HepG2 (cell line): ENCODE data around the gene MRPL43. TPM values are rescaled to one million over a fixed set of nuclear protein-coding genes. Genes with fewer than 3 reads are reported as not detected.

Experiments used
- ASH2L ChIP-seq: fragments of 300-600, 200-600 bp; sonication (generic); IDR thresholded peaks from 2 replicates; pipeline ENCODE4 v1.7.0; 2017; ENCODE audit warnings: low read depth, mild to moderate bottlenecking, moderate library complexity, mixed read lengths, low read length; ENCODE audit not compliant: insufficient read length
- CC2D1A ChIP-seq: sonication (generic); formaldehyde crosslinking; IDR thresholded peaks from 2 replicates; pipeline ENCODE4 v1.8.1; 2023; ENCODE audit warnings: mild to moderate bottlenecking, missing genetic modification reagents
- GFI1 ChIP-seq: sonication (generic); formaldehyde crosslinking; IDR thresholded peaks from 2 replicates; pipeline ENCODE4 v1.5.0; 2020; ENCODE audit warnings: missing genetic modification reagents, mild to moderate bottlenecking, borderline replicate concordance
- IRX3 ChIP-seq: sonication (generic); formaldehyde crosslinking; IDR thresholded peaks from 2 replicates; pipeline ENCODE4 v1.8.1; 2023; ENCODE audit warnings: mild to moderate bottlenecking, low read depth, missing genetic modification reagents, borderline replicate concordance
- KAT2B ChIP-seq: fragments of 150-350 bp; IDR thresholded peaks from 2 replicates; pipeline ENCODE4 v1.6.1; 2014; ENCODE audit warnings: low read depth, low read length, borderline replicate concordance
- KLF6 ChIP-seq: IDR thresholded peaks from 2 replicates; pipeline ENCODE4 v1.8.0; 2016; ENCODE audit warnings: missing biosample characterization, missing genetic modification reagents
- MTF2 ChIP-seq: sonication (generic); formaldehyde crosslinking; IDR thresholded peaks from 2 replicates; pipeline ENCODE4 v1.5.0; 2020; ENCODE audit warnings: missing genetic modification reagents, borderline replicate concordance
- NFE2L2 ChIP-seq: fragments of 150-350 bp; IDR thresholded peaks from 2 replicates; pipeline ENCODE4 v1.6.1; 2014; ENCODE audit warnings: low read length
- NFKBIZ ChIP-seq: IDR thresholded peaks from 2 replicates; pipeline ENCODE4 v1.6.1; 2018; ENCODE audit warnings: missing genetic modification reagents, missing compliant biosample characterization
- NONO ChIP-seq, 2 experiments: fragments of 450-650 bp in 1 of 2; sonication (generic) in 1 of 2; formaldehyde crosslinking in 1 of 2; IDR thresholded peaks in 1 of 2; conservative IDR thresholded peaks in 1 of 2; 2 replicates each; pipeline versions ENCODE4 v1.6.1 to v1.8.0; 2017 to 2022; ENCODE audit warnings: mild to moderate bottlenecking in 1 of 2, missing genetic modification reagents in 1 of 2, moderate library complexity in 1 of 2
- NR2C2 ChIP-seq: sonication (generic); formaldehyde crosslinking; IDR thresholded peaks from 2 replicates; pipeline ENCODE4 v1.4.0; 2020; ENCODE audit warnings: missing genetic modification reagents, mild to moderate bottlenecking, moderate library complexity, borderline replicate concordance
- RARA ChIP-seq: IDR thresholded peaks from 2 replicates; pipeline ENCODE4 v1.6.1; 2016; ENCODE audit warnings: missing genetic modification reagents, missing compliant biosample characterization
- RBFOX2 ChIP-seq: fragments of 200-400 bp; formaldehyde crosslinking; IDR thresholded peaks from 2 replicates; pipeline ENCODE4 v1.6.1; 2017; ENCODE audit warnings: low read depth, mild to moderate bottlenecking, low read length
- RFXAP ChIP-seq: sonication (generic); formaldehyde crosslinking; IDR thresholded peaks from 2 replicates; pipeline ENCODE4 v1.4.0; 2020; ENCODE audit warnings: missing genetic modification reagents, borderline replicate concordance
- RNF2 ChIP-seq: fragments of 450-650 bp; conservative IDR thresholded peaks from 2 replicates; pipeline ENCODE4 v1.6.1; 2016; ENCODE audit warnings: low read depth
- SUZ12 ChIP-seq: fragments of 150-350 bp; IDR thresholded peaks from 2 replicates; pipeline ENCODE4 v1.6.1; 2014; ENCODE audit warnings: low read depth, low read length
- TSC22D2 ChIP-seq: sonication (generic); formaldehyde crosslinking; IDR thresholded peaks from 2 replicates; pipeline ENCODE4 v1.5.1; 2020; ENCODE audit warnings: missing genetic modification reagents, mild to moderate bottlenecking, borderline replicate concordance
- ZFP36L1 ChIP-seq: sonication (generic); formaldehyde crosslinking; IDR thresholded peaks from 2 replicates; pipeline ENCODE4 v1.8.0; 2022; ENCODE audit warnings: mild to moderate bottlenecking, missing genetic modification reagents, moderate library complexity
- ZFP36L2 ChIP-seq: sonication (generic); formaldehyde crosslinking; IDR thresholded peaks from 2 replicates; pipeline ENCODE4 v1.4.0; 2020; ENCODE audit warnings: missing genetic modification reagents
- ZMAT5 ChIP-seq: sonication (generic); formaldehyde crosslinking; IDR thresholded peaks from 2 replicates; pipeline ENCODE4 v1.5.0; 2020; ENCODE audit warnings: mild to moderate bottlenecking, low read depth, missing genetic modification reagents, borderline replicate concordance
- ZNF230 ChIP-seq: sonication (generic); formaldehyde crosslinking; IDR thresholded peaks from 2 replicates; pipeline ENCODE4 v1.4.0; 2020; ENCODE audit warnings: mild to moderate bottlenecking, missing genetic modification reagents
- ZNF3 ChIP-seq: IDR thresholded peaks from 2 replicates; pipeline ENCODE4 v1.7.0; 2017; ENCODE audit warnings: inconsistent platforms
- ZNF460 ChIP-seq: sonication (generic); formaldehyde crosslinking; IDR thresholded peaks from 2 replicates; pipeline ENCODE4 v1.5.1; 2020; ENCODE audit warnings: missing genetic modification reagents, mild to moderate bottlenecking, borderline replicate concordance
- ZNF550 ChIP-seq: sonication (generic); formaldehyde crosslinking; IDR thresholded peaks from 2 replicates; pipeline ENCODE4 v1.4.0; 2020; ENCODE audit warnings: mild to moderate bottlenecking, missing genetic modification reagents, borderline replicate concordance
- ZNF557 ChIP-seq: sonication (generic); formaldehyde crosslinking; IDR thresholded peaks from 2 replicates; pipeline ENCODE4 v1.4.0; 2020; ENCODE audit warnings: missing genetic modification reagents
- ZNF589 ChIP-seq: sonication (generic); formaldehyde crosslinking; conservative IDR thresholded peaks from 2 replicates; pipeline ENCODE4 v1.8.0; 2022; ENCODE audit warnings: mild to moderate bottlenecking, moderate library complexity, missing genetic modification reagents
- ZNF878 ChIP-seq: sonication (generic); formaldehyde crosslinking; IDR thresholded peaks from 2 replicates; pipeline ENCODE4 v1.8.1; 2023; ENCODE audit warnings: mild to moderate bottlenecking, missing genetic modification reagents, moderate library complexity
- polyA plus RNA-seq, 8 experiments: library from polyadenylated mRNA; depleted of rRNA in 3 of 8; stranded (reverse) in 7 of 8; unstranded in 1 of 8; fragments of >200 nt; fragmentation: Illumina TruSeq in 4 of 8; extraction: Trizol in 4 of 8; gene quantifications; 2 replicates each; pipeline versions ENCODE4 v1.2.1 to v1.2.3, GENCODE V29; 2011 to 2016; ENCODE audit warnings: low read depth in 4 of 8, missing spikeins in 1 of 8, mixed read lengths in 1 of 8; ENCODE audit not compliant: insufficient read depth in 1 of 8
- total RNA-seq, 5 experiments: library from RNA; depleted of rRNA; stranded (reverse); fragments of >200 nt; fragmentation: Illumina TruSeq; extraction: Trizol; gene quantifications; 2 replicates each; pipeline ENCODE4 v1.2.3, GENCODE V29; 2016; ENCODE audit warnings: low read depth in 1 of 5
- TF ChIP-seq, protein P1 (sequence below): sonication (generic); formaldehyde crosslinking; IDR thresholded peaks from 2 replicates; pipeline ENCODE4 v1.9.0; 2021; ENCODE audit warnings: missing genetic modification reagents, borderline replicate concordance
- TF ChIP-seq, protein P2 (sequence below): sonication (generic); formaldehyde crosslinking; IDR thresholded peaks from 2 replicates; pipeline ENCODE4 v1.5.1; 2020; ENCODE audit warnings: mild to moderate bottlenecking, missing genetic modification reagents, borderline replicate concordance
- TF ChIP-seq, protein P3 (sequence below): sonication (generic); formaldehyde crosslinking; IDR thresholded peaks from 2 replicates; pipeline ENCODE4 v1.4.0; 2020; ENCODE audit warnings: mild to moderate bottlenecking, missing genetic modification reagents

The MRPL43 gene
- total and polyA plus RNA-seq, 2 of the 13 experiments (the other 11 are each of a cell fraction or from before 2014, with no cell fraction given) = 71.0 to 73.7 TPM

- no peak for TF ChIP-seq ZNF230 (CRISPR knock-in tag)
- TF ChIP-seq RBFOX2 = no peak
- no peak for TF ChIP-seq NR2C2 (CRISPR knock-in tag)
- TF ChIP-seq KLF6 (CRISPR knock-in tag) = no peak
- TF ChIP-seq, protein P1, sequence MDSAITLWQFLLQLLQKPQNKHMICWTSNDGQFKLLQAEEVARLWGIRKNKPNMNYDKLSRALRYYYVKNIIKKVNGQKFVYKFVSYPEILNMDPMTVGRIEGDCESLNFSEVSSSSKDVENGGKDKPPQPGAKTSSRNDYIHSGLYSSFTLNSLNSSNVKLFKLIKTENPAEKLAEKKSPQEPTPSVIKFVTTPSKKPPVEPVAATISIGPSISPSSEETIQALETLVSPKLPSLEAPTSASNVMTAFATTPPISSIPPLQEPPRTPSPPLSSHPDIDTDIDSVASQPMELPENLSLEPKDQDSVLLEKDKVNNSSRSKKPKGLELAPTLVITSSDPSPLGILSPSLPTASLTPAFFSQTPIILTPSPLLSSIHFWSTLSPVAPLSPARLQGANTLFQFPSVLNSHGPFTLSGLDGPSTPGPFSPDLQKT = no peak
- peak; percentile 41; the same call in 1 of the 2 replicates for TF ChIP-seq GFI1
- TF ChIP-seq SUZ12 = no peak
- TF ChIP-seq ZNF550 = no peak
- TF ChIP-seq ZFP36L2 (CRISPR knock-in tag) = no peak
- TF ChIP-seq ASH2L = no peak
- TF ChIP-seq ZNF3 (CRISPR knock-in tag) = no peak
- no peak for TF ChIP-seq RARA (CRISPR knock-in tag)
- no peak for TF ChIP-seq ZNF878 (CRISPR knock-in tag)
- no peak for TF ChIP-seq ZNF589
- TF ChIP-seq, protein P2, sequence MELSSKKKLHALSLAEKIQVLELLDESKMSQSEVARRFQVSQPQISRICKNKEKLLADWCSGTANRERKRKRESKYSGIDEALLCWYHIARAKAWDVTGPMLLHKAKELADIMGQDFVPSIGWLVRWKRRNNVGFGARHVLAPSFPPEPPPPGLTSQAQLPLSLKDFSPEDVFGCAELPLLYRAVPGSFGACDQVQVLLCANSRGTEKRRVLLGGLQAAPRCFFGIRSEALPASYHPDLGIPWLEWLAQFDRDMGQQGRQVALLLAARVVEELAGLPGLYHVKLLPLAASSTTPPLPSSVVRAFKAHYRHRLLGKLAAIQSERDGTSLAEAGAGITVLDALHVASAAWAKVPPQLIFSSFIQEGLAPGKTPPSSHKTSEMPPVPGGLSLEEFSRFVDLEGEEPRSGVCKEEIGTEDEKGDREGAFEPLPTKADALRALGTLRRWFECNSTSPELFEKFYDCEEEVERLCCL (CRISPR knock-in tag) = no peak
- TF ChIP-seq ZNF557 (CRISPR knock-in tag) = no peak
- no peak for TF ChIP-seq RFXAP (CRISPR knock-in tag)
- no peak for TF ChIP-seq TSC22D2 (CRISPR knock-in tag)
- no peak for TF ChIP-seq IRX3 (CRISPR knock-in tag)
- TF ChIP-seq ZFP36L1 = no peak
- TF ChIP-seq RNF2 = no peak
- TF ChIP-seq ZNF460 (CRISPR knock-in tag) = no peak
- TF ChIP-seq KAT2B = no peak
- TF ChIP-seq MTF2 = no peak
- TF ChIP-seq ZMAT5 = no peak
- no peak for TF ChIP-seq NFE2L2
- TF ChIP-seq NFKBIZ = no peak
- TF ChIP-seq, protein P3, sequence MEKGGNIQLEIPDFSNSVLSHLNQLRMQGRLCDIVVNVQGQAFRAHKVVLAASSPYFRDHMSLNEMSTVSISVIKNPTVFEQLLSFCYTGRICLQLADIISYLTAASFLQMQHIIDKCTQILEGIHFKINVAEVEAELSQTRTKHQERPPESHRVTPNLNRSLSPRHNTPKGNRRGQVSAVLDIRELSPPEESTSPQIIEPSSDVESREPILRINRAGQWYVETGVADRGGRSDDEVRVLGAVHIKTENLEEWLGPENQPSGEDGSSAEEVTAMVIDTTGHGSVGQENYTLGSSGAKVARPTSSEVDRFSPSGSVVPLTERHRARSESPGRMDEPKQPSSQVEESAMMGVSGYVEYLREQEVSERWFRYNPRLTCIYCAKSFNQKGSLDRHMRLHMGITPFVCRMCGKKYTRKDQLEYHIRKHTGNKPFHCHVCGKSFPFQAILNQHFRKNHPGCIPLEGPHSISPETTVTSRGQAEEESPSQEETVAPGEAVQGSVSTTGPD (CRISPR knock-in tag) = no peak
- no peak for TF ChIP-seq NONO (IDR thresholded peaks at IDR 0.05)
- no peak for TF ChIP-seq NONO (CRISPR knock-in tag; conservative IDR thresholded peaks at IDR 0.05)
- no peak for TF ChIP-seq CC2D1A (CRISPR knock-in tag)
These were observed 18.5 kb downstream of the MRPL43 start (continued) for GRCh38 chr10:100968863-100969186.
